Cerebellar cortex (tissue), 1 donor: ENCODE measurements around the gene EDIL3.
"Not testable (repeated sequence)": the region's sequence is repeated elsewhere in the genome, so short reads cannot be mapped to it uniquely, and the experiment has no call there.

Experiments used
- DNase-seq: peaks from one replicate; pipeline ENCODE4 v3.0.0-alpha.2; 2015; ENCODE audit warnings: low spot score

Gene EDIL3

DNA sequence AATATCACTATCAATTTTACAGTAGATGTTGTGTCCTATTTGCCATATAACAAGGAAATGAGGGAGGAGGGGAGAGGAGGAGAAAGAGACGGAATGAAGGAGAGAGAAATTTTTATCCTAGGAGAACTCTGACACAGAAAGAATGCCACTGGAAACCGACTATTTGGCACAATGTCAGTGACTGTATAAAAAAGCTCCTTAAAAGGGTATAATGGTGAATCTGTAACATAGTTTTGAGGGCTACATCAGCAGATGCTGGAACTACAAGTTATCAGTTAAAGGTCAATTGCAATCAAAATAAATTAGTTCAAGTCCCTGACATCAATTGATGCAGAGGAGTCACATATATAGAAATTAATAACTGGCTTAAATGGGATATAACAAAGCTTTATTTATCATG is 5.7 kb downstream of the EDIL3 start:
- no peak for DNase-seq

DNA sequence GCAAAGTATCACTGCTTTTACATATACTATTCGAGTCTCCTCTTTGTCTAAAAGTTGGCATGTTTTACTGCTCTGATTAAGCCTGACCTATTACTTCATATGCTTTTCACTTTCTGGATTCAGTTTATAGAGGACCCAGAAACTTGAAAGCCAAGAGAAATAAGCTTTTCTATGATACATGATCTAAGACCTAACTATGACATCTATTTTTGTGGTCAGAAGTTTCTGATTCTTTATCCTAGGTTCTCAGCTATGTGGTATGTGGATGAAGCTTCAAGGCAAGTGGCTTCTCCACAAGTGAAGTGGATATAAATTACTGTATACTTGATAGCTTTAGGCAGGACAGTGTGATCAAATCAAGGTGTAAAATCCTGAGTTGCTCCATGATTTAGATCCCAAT is 6.3 kb downstream of the EDIL3 start:
- DNase-seq, result no peak

DNA sequence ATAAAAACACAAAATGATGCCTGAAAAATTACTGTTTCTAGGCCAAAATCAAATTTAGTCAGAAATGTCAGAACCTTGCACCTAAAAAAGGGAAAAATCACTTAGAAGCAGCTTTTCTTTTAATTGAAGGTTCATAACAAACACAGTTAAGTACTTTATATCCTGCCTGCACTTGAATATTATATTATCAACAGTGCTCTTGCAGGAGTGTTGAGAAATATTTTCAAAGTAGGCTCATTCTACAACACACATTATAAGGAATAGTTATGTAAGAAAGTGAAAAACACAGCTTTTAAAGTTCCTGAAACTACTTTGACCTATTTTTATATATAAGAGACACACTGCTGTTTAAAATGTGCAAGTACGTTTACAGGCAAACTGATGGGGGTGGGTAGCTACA is 8.3 kb downstream of the EDIL3 start:
- DNase-seq, result no peak

DNA sequence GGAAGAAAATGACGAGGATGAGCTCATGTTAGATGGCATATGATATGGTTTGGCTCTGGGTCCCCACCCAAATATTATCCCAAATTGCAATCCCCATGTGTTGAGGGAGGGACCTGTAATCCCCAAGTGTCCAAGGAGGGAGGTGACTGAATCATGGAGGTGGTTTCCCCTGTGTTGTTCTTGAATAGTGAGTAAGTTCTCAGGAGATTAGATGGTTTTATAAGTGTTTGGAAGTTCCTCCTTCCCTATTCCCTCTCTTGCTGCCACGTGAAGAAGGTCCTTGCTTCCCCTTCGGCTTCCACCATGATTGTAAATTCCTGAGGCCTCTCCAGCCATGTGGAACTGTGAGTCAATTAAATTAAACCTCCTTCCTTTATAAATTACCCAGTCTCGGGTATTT is 10.1 kb downstream of the EDIL3 start:
- no peak for DNase-seq

DNA sequence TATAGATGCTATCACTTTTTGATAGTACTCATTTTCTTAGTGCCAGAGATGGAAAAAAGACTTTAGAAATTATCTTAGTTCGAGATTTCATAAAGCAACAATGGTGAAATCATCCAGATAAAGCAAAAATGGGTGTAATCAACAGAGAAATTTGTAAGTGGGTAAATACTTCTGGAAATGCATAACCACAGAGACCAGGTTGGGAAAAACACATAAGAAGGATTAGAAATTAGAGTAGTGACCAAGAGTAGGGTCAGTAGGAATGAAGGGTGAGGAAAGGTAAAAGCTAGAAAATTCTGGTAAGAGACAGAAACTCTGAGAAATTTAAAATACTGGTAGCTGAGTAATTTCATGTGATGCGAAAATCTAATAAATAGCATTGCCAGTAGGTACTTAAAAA is 11.2 kb downstream of the EDIL3 start:
- no peak for DNase-seq

DNA sequence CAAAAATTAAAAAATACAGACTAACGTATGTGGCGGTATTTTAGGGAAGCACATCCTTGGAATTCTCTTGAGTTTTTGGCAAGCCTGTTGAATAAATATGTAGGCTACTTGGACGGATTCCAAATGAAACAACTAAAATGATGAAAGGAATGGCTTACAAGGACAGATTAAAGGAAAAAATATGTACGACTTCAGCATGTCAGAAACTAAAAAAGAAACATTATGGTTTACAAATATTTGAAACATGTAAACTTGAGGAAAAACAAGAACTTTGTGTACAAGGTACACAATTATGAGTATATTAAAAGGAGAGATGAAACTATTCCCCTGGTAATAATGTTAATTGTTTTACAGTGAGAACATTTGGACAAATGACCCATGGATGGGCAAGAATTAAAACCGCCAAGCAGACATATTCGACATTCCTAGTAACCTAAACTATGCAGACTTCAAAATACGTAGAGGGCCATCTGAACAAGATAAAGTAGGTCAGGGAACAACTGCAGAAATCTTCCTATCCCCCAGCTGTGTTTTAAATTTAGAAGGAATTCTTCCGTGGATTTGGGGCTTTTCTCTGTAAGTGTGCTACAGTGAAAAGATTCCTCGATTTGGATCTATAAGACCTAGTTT is 12.5 kb downstream of the EDIL3 start:
- no peak for DNase-seq

DNA sequence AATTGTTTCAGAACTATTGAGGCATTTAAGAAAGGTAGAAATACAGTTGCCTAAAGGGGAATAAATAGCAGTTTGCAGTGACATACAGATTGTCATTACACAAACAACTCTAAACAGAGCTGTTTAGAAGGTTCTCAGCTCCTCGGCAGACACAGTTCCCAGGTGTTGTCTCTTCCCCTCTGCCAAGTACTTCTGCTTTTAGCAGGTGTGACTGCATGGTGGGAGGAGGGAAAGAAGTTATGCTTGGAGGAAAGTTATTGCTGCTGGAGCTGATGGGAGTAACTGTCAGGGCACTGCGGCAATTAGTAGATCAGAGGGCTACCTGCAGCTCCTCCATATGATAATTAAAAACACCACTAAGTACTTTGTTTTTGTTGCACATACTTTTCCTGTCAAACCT is 14.5 kb downstream of the EDIL3 start:
- no peak for DNase-seq

DNA sequence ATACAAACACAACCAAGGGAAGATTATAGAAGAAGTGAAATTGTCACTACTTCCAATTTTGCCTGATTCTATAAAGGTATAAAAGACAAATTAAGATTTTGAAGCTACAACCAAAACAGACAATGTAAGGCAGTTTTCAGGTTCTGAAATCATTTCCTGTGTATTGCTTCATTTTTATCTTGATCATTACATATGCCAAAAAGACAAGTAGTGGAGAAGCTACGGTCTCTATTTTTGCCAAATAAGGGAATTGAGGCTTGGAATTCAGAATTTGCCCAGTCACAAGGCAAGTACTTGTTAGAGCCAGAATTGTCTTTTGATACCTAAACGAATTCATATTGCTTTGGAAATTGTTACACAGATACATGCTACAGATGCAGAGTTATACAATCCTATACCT is 20.6 kb downstream of the EDIL3 start:
- DNase-seq, result no peak

DNA sequence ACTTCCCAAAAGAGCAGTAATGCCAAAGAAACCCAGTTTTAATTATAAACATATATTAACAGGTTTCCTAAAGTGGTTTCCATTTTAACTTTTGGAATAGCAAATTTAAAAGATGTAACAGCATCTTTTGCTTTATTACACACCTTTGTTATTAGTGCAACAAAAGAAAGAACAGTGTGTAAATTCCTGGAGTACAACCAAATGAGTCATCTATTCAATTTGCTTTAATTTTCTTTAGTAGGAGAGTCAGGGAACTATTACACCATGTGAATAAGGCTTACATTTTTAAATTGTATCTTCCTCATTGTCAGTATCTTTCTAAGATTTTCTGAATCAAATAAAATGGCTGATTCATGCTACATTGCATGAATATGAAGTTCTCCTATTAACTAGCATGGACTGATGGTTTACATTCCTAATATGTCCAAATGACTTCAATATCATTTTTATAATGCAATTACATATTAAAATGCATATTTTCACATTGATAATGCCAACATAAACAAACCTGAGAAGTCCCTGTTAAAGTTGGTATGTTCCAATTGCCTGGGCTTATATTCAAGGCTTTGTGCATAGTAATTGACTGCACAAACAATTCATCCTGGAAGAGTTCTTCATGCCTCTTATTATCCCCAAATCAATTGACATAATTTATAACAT is 22.5 kb downstream of the EDIL3 start:
- DNase-seq, result no peak

DNA sequence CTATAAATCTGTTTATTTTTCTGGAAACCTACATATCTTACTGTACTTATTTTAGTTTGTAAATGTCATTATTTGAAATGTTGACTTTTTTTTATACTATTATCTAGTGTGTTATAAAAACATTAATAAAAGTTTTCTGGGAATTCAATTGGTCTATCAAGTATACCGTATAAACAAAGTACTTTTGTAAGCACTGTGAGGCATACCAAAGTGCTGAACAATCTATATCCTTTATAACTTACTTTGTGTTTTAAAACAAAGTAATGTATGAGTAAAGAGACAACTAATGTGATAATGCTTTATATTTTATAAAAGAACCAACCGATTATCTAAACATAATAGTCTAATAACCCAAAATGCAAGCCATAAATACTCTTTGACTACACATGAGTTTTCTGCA is 23.1 kb downstream of the EDIL3 start:
- DNase-seq, result no peak

DNA sequence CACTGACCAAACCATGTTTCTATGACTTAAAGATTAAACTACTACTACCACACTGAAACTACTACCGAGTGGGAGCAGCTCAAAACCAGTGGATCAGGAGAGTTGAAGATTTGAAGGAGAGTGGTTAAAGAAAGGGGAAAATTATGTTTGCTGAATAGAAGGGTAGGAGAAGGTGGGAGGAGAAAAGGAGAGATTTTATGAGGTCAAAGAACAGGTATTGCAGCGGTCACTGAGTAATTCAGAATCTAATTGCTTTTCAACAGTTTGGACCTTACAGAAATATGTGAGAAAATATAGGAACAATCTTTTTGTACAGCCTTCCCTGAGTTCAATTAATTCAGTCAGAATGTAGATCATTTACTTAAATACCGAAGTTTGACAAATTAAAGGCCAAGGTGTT is 24.6 kb downstream of the EDIL3 start:
- no peak for DNase-seq

DNA sequence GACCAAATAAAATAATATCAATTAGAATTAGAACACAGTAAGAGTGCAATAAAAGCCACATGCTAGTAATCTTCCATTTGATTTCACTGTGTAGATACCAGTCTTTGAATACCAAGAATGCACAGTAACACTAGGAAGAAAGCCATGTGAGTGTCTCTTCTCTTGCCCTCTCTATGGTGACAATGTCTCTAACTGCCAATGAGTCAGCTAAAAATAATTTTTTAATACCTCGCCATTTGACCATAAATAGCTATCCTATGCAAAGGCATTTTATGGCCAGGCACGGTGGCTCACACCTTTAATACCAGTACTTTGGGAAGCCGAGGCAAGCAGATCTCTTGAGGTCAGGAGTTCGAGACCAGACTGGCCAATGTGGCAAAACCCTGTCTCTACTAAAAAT is 30.6 kb downstream of the EDIL3 start:
- DNase-seq, result no peak

DNA sequence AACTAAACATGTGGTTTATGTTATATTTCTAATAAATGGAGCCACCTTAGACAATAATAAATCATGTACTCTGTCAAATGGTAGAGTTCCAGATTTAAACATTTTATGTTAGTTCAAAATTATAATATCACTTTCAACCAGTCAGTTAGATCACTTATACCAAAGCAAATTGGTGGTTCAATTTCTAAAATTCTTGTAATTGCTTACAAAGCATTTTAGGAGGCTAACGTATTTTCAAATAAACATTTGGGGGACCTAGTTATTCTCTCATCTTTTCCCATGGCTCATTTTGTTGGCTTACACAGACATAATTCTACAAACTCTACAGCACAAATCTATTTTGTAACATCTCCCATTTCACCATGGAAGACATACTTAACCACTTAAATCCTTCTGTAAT is 39.9 kb downstream of the EDIL3 start:
- no peak for DNase-seq

DNA sequence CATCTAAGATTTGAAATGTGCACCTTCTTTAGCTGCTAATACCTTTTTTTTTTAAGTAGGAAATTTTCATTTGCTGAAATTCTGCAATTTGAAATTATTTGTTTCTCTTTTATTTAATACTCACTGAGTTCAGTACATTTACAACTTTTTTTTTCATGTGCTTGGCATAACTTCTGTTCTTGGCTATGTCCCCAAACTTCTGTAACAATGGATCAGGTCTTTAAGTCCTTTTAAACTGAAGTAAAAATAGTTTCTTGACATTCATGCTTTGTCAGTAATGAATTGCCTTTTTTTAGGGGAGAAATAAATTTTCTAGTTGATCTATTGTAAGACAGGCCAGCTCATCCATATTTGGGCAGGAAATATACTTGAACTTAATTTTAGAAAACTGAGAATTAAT is 41.5 kb downstream of the EDIL3 start:
- DNase-seq, result no peak

DNA sequence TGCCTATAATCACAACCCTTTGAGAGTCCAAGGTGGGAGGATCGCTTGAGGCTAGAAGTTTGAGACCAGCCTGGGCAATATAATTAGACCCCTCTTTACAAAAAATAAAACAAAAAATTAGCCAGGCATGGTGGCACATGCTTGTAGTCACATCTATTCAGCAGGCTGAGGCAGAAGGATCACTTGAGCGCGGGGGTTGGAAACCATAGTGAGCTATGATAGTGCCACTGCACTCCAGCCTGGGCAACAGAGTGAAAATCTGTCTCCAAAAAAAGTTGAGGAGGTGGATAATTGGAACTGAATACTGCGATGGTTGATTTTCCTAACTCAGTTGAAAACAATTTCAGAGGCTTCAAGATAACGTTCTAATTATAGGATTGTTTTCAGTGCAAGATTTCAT is 52.6 kb downstream of the EDIL3 start:
- no peak for DNase-seq

DNA sequence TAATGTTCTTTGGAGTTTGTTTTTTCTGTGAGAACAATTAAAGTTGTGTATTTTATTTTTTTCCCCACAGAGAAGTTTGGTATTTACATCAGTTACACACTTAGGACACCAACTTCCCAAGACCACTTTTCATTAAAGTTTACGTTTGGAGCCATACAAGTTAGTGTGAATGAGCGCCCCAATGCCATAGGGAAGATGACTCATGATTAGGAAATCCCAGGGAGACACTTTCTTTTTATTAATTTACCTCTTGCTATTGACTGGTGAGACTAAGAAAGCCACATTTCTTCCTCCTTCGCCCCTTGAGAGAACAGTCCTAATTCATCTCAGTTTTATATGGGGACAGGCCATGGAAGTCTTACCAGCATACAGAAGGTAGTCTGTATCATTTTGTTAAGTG is 57.1 kb downstream of the EDIL3 start:
- DNase-seq, result no peak

DNA sequence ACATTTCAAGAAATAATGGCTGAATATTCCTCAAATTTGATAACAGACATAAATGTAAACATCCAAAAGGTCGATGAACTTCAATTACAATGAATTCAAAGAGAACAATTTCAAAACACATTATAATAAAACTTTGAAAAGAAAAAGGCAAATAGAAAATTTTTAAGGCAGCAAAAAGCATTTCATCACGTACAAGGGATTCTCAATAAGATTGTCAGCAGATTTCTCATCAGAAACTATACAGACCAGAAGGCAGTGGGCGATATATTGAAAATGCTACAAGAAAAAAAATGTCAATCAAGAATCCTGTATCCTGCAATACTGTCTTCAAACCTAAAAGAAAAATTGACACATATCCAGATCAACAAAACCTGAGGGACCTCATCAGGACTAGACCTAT is 62.0 kb downstream of the EDIL3 start:
- no peak for DNase-seq

DNA sequence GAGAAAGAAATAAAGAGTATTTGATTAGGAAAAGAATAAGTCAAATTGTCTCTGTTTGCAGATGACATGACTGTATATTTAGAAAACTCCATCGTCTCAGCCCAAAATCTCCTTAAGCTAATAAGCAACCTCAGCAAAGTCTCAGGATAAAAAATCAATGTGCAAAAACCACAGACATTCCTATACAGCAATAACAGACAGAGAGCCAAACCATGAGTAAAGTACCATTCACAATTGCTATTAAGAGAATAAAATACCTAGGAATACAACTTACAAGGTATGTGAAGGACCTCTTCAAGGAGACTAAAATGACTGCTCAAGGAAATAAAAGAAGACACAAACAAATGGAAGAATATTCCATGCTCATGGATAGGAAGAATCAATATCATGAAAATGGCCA is 66.9 kb downstream of the EDIL3 start:
- not testable (repeated sequence) for DNase-seq

DNA sequence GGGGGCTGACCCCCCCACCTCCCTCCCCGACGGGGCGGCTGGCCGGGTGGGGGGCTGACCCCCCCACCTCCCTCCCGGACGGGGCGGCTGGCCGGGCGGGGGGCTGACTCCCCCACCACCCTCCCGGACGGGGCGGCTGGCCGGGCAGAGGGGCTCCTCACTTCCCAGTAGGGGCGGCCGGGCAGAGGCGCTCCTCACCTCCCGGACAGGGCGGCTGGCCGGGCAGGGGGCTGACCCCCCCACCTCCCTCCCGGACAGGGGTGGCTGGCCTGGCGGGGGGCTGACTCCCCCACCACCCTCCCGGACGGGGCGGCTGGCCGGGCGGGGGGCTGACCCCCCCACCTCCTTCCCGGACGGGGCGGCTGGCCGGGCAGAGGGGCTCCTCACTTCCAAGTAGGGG is 72.4 kb downstream of the EDIL3 start:
- not testable (repeated sequence) for DNase-seq

DNA sequence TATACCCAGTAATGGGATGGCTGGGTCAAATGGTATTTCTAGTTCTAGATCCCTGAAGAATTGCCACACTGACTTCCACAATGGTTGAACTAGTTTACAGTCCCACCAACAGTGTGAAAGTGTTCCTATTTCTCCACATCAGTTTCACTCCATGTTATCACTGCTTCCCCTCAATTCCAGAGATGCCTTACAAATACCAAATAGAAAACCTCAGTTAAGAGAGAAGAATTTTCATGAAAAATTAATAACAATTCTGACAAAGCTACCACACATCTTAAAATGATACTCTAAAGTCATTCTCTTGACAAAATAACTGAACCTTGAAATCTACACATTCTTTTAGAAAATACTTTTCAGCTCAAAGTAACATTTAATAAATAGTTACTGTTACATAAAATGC is 74.8 kb downstream of the EDIL3 start:
- DNase-seq, result not testable (repeated sequence)

DNA sequence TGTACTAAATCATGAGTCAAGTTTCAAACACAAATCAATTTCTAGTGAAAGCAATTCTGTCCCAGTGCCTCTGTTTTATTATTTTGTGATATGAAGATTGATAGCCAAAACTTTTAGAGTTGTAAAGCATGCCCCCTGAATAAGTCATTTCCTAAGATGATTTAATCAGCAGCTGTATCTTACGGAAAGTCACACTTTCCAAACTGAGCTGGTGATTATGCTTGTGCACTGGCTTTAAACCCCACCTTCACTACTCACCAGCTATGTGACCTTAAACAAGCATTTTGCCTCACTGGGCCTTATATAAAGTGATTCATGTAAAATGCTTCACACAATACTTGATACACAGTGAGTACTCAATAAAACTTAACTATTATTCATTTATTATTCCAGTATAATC is 78.1 kb downstream of the EDIL3 start:
- no peak for DNase-seq

DNA sequence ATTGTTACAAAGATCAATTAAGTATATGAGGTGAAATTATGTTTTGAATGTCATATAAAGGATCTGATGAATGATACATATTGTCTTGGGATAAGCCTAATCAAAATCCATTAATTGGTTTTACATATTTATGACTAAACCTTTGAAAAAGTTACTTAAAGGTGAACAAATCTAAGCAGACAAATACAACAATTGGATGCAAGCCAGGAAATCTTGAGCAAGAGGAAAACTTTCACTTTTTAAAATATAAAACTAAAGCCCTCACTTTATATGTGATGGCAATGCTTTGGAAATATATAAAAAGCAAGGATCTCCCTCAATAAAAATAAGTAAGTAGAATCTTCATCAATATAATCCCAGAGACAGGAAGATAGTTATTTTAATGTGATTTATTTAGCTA is 80.1 kb downstream of the EDIL3 start:
- DNase-seq, result no peak

DNA sequence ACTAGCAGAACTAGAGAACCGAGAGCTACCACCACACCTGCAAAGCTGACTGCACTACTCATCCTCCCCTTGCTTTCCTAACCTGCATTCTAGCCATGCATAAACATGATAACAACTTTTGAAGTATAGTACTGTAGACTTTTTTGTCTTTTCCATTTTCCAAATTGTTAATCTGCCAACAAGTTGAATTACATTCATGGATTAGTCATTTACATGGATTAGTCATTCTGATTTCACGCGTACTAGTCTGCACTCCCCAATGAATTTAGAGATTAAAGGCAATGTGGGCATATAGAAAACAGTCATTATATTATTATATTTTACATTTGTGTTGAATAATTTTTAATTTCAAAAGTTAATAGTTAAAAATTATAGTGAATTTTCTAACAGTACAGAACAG is 81.4 kb downstream of the EDIL3 start:
- no peak for DNase-seq

DNA sequence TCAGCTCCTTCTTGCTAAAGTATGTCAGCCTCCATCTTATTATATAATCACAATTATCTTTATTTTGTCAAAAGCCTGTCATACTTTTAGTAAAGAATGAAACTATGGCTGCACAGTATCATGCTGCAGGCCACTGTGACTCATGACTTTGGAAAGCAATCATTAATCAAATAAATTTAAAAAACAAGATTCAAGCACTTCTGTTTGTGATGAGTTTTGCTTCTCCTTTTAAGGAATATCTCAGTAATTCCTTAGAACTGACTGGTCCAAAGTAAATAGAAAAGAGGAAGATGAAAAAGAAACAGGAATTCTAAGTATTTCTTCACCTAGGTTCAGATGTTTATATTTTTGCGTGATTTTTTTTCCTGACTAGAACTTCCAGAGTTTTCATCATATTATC is 83.1 kb downstream of the EDIL3 start:
- DNase-seq, result no peak
